ENCODE data around the gene AKAP6. TPM values are rescaled to one million over a fixed set of nuclear protein-coding genes. Genes with fewer than 3 reads are reported as not detected.
A peak's percentile ranks its signal among the peaks of the same experiment; 100 is the strongest.

AKAP6 gene
- total RNA-seq, 1 donor from 2014 or later: 600 TPM

- no peaks in the 10 kb centered on the region for H3K36me3 Mint-ChIP-seq (ENCODE audit: unreplicated experiment)
- H3K27me3 Mint-ChIP-seq (ENCODE audit: unreplicated experiment): no peaks in the 10 kb centered on the region
- H3K4me1 Mint-ChIP-seq (ENCODE audit: low read depth, unreplicated experiment): no peaks in the 10 kb centered on the region
- no peak overlapping the region for H3K27ac Mint-ChIP-seq (ENCODE audit: unreplicated experiment)
- no peaks in the 10 kb centered on the region for H3K9me3 Mint-ChIP-seq (ENCODE audit: unreplicated experiment)
- DNase-seq: no peak
- no peak for TF ChIP-seq CTCF (IDR thresholded peaks at IDR 0.05; ENCODE audit: partially characterized antibody, unreplicated experiment)
- no peak overlapping the region for H3K4me3 Mint-ChIP-seq (ENCODE audit: unreplicated experiment)
These were observed 9.6 kb upstream of the AKAP6 start for GRCh38 chr14:32319368-32320049.

GRCh38 chr14:32324601-32325000, 4.5 kb upstream of the AKAP6 start:
- peaks cover 6% of the 10 kb centered on the region for H3K4me1 Mint-ChIP-seq (ENCODE audit: low read depth, unreplicated experiment)
- H3K27ac Mint-ChIP-seq (ENCODE audit: unreplicated experiment): no peak overlapping the region
- no peak overlapping the region for H3K4me3 Mint-ChIP-seq (ENCODE audit: unreplicated experiment)
- DNase-seq: no peak
- H3K9me3 Mint-ChIP-seq (ENCODE audit: unreplicated experiment): peaks cover 9% of the 10 kb centered on the region
- H3K27me3 Mint-ChIP-seq (ENCODE audit: unreplicated experiment): peaks cover 1% of the 10 kb centered on the region
- TF ChIP-seq CTCF (IDR thresholded peaks at IDR 0.05; ENCODE audit: partially characterized antibody, unreplicated experiment): no peak
- no peaks in the 10 kb centered on the region for H3K36me3 Mint-ChIP-seq (ENCODE audit: unreplicated experiment)

GRCh38 chr14:32327255-32327961, 1.7 kb upstream of the AKAP6 start:
- Mint-ChIP-seq H3K9me3 (ENCODE audit: unreplicated experiment) (peaks cover 19% of the 10 kb centered on the region), H3K4me1 (ENCODE audit: low read depth, unreplicated experiment) (peaks cover 14% of the 10 kb centered on the region), H3K27me3 (ENCODE audit: unreplicated experiment) (peaks cover 1% of the 10 kb centered on the region), H3K4me3 (ENCODE audit: unreplicated experiment) (peak overlapping the region; percentile 17), H3K36me3 (ENCODE audit: unreplicated experiment) (no peaks in the 10 kb centered on the region), H3K27ac (ENCODE audit: unreplicated experiment) (peak overlapping the region; percentile 15)
- no peak for TF ChIP-seq CTCF (IDR thresholded peaks at IDR 0.05; ENCODE audit: partially characterized antibody, unreplicated experiment)
- DNase-seq: no peak

- Mint-ChIP-seq H3K4me1 (ENCODE audit: low read depth, unreplicated experiment) (peaks cover 23% of the 10 kb centered on the region), H3K27me3 (ENCODE audit: unreplicated experiment) (peaks cover 3% of the 10 kb centered on the region), H3K36me3 (ENCODE audit: unreplicated experiment) (no peaks in the 10 kb centered on the region), H3K4me3 (ENCODE audit: unreplicated experiment) (peak overlapping the region; percentile 98), H3K27ac (ENCODE audit: unreplicated experiment) (peak overlapping the region; percentile 100), H3K9me3 (ENCODE audit: unreplicated experiment) (peaks cover 19% of the 10 kb centered on the region)
- TF ChIP-seq CTCF (IDR thresholded peaks at IDR 0.05; ENCODE audit: partially characterized antibody, unreplicated experiment): no peak
- no peak for DNase-seq
These were observed 690 bp downstream of the AKAP6 start for GRCh38 chr14:32329690-32330285.

Data from glutamatergic neuron (in vitro differentiated cells).